PC-3 (cell line): ENCODE data around the gene SERPING1.

Experiments used
- EZH2phosphoT487 ChIP-seq: fragments of 300-600 bp; sonication (generic); IDR thresholded peaks from 2 replicates; pipeline ENCODE4 v1.6.1; 2018; ENCODE audit warnings: mild to moderate bottlenecking, antibody characterized with exemption, low read length, borderline replicate concordance
- TF ChIP-seq, protein P1 (sequence below): fragments of 300-600 bp; sonication (generic); conservative IDR thresholded peaks from 2 replicates; pipeline ENCODE4 v1.5.1; 2017; ENCODE audit warnings: antibody characterized with exemption, low read depth, mild to moderate bottlenecking, low read length

DNA sequence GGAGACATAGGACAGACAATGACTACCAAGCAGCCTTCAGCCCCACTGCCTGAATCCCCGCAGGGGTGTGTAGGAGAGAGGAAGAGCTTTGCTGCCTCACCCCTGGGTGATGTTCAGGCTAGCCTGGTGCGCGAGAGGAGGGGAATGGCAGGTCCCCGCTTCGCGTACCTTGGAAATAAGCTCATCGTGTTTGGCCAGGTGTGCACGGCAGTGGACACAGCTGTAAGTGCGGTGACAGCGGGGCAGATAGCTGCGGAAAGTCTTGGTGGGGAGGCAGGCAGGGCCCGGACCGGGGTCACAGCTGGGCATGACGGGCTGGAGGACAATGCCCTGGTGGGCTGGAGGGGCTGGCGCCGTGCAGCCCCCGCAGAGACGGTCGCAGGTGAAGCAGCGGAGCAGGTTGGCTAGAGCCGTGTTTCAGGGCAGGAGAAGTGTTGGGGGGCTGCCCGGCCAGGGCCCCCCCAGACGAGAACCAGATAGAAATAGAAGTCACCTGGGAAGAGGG is 49.4 kb downstream of the SERPING1 start:
- TF ChIP-seq, protein P1, sequence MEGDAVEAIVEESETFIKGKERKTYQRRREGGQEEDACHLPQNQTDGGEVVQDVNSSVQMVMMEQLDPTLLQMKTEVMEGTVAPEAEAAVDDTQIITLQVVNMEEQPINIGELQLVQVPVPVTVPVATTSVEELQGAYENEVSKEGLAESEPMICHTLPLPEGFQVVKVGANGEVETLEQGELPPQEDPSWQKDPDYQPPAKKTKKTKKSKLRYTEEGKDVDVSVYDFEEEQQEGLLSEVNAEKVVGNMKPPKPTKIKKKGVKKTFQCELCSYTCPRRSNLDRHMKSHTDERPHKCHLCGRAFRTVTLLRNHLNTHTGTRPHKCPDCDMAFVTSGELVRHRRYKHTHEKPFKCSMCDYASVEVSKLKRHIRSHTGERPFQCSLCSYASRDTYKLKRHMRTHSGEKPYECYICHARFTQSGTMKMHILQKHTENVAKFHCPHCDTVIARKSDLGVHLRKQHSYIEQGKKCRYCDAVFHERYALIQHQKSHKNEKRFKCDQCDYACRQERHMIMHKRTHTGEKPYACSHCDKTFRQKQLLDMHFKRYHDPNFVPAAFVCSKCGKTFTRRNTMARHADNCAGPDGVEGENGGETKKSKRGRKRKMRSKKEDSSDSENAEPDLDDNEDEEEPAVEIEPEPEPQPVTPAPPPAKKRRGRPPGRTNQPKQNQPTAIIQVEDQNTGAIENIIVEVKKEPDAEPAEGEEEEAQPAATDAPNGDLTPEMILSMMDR: no peak
- no peak for TF ChIP-seq EZH2phosphoT487
